ENCODE data around the gene P2RX7. TPM values are rescaled to one million over a fixed set of nuclear protein-coding genes. Genes with fewer than 3 reads are reported as not detected.
"Not testable (repeated sequence)": the region's sequence is repeated elsewhere in the genome, so short reads cannot be mapped to it uniquely, and the experiment has no call there.

P2RX7 gene
- total RNA-seq, 2 donors from 2014 or later = 1.4 to 11.8 TPM

GRCh38 chr12:121162384-121162783 is 29.7 kb downstream of the P2RX7 start:
- Histone ChIP-seq H3K27ac (no peak overlapping the region), H3K4me1 (replicated peaks) (no peaks in the 10 kb centered on the region), H3K36me3 (no peaks in the 10 kb centered on the region), H3K4me3 (no peak overlapping the region), H3K27me3 (replicated peaks; ENCODE audit: insufficient read depth) (no peaks in the 10 kb centered on the region), H3K9me3 (no peaks in the 10 kb centered on the region)
- DNase-seq (ENCODE audit: low spot score) = no peak
- 83% methylated on average over 10 of the region's 10 CpGs for WGBS
- intact Hi-C loops (cut with DNase I) = no loop called here
- TF ChIP-seq POLR2AphosphoS5 (IDR thresholded peaks at IDR 0.05) = no peak
- no peak for TF ChIP-seq CTCF (IDR thresholded peaks at IDR 0.05)
- no peak for TF ChIP-seq POLR2A (IDR thresholded peaks at IDR 0.05)

- TF ChIP-seq CTCF (IDR thresholded peaks at IDR 0.05) = no peak
- TF ChIP-seq POLR2A (IDR thresholded peaks at IDR 0.05) = no peak
- TF ChIP-seq POLR2AphosphoS5 (IDR thresholded peaks at IDR 0.05) = no peak
- H3K27ac ChIP-seq = no peak overlapping the region
- no peaks in the 10 kb centered on the region for H3K9me3 ChIP-seq
- H3K36me3 ChIP-seq = no peaks in the 10 kb centered on the region
- H3K27me3 ChIP-seq (replicated peaks; ENCODE audit: insufficient read depth) = no peaks in the 10 kb centered on the region
- intact Hi-C loops (cut with DNase I) = no loop called here
- H3K4me3 ChIP-seq = no peak overlapping the region
- no peaks in the 10 kb centered on the region for H3K4me1 ChIP-seq (replicated peaks)
- DNase-seq (ENCODE audit: low spot score) = no peak
- WGBS = 59% methylated on average over 2 of the region's 2 CpGs
Measured at GRCh38 chr12:121162985-121163384, 30.3 kb downstream of the P2RX7 start.

GRCh38 chr12:121164839-121165238 is 32.2 kb downstream of the P2RX7 start:
- H3K4me1 ChIP-seq (replicated peaks); DNase-seq (ENCODE audit: low spot score); H3K4me3 ChIP-seq; H3K9me3 ChIP-seq; H3K36me3 ChIP-seq; H3K27me3 ChIP-seq (replicated peaks; ENCODE audit: insufficient read depth); intact Hi-C loops (cut with DNase I); H3K27ac ChIP-seq: not testable (repeated sequence)
- WGBS = 95% methylated on average over 6 of the region's 6 CpGs

GRCh38 chr12:121165316-121165715 is 32.6 kb downstream of the P2RX7 start:
- Histone ChIP-seq H3K4me1 (replicated peaks) (no peaks in the 10 kb centered on the region), H3K36me3 (no peaks in the 10 kb centered on the region), H3K27me3 (replicated peaks; ENCODE audit: insufficient read depth) (no peaks in the 10 kb centered on the region), H3K4me3 (no peak overlapping the region), H3K9me3 (no peaks in the 10 kb centered on the region), H3K27ac (no peak overlapping the region)
- 77% methylated on average over 9 of the region's 9 CpGs for WGBS
- intact Hi-C loops (cut with DNase I) = no loop called here
- TF ChIP-seq CTCF (IDR thresholded peaks at IDR 0.05) (no peak), POLR2AphosphoS5 (IDR thresholded peaks at IDR 0.05) (no peak), POLR2A (IDR thresholded peaks at IDR 0.05) (no peak)
- no peak for DNase-seq (ENCODE audit: low spot score)

- H3K4me3 ChIP-seq = no peak overlapping the region
- H3K9me3 ChIP-seq = no peaks in the 10 kb centered on the region
- H3K27ac ChIP-seq = no peak overlapping the region
- TF ChIP-seq POLR2A (IDR thresholded peaks at IDR 0.05) = no peak
- TF ChIP-seq POLR2AphosphoS5 (IDR thresholded peaks at IDR 0.05) = no peak
- no peak for TF ChIP-seq CTCF (IDR thresholded peaks at IDR 0.05)
- intact Hi-C loops (cut with DNase I) = no loop called here
- no peaks in the 10 kb centered on the region for H3K36me3 ChIP-seq
- no peak for DNase-seq (ENCODE audit: low spot score)
- no peaks in the 10 kb centered on the region for H3K27me3 ChIP-seq (replicated peaks; ENCODE audit: insufficient read depth)
- 87% methylated on average over 1 of the region's 1 CpG for WGBS
- H3K4me1 ChIP-seq (replicated peaks) = no peaks in the 10 kb centered on the region
Measured at GRCh38 chr12:121166356-121166755, 33.7 kb downstream of the P2RX7 start.

All from prostate gland (tissue), 2 donors.